ENCODE measurements around the gene SPINT4. TPM values are rescaled to one million over a fixed set of nuclear protein-coding genes. Genes with fewer than 3 reads are reported as not detected.

Gene SPINT4
- total RNA-seq, 2 donors from 2014 or later: not detected

DNA sequence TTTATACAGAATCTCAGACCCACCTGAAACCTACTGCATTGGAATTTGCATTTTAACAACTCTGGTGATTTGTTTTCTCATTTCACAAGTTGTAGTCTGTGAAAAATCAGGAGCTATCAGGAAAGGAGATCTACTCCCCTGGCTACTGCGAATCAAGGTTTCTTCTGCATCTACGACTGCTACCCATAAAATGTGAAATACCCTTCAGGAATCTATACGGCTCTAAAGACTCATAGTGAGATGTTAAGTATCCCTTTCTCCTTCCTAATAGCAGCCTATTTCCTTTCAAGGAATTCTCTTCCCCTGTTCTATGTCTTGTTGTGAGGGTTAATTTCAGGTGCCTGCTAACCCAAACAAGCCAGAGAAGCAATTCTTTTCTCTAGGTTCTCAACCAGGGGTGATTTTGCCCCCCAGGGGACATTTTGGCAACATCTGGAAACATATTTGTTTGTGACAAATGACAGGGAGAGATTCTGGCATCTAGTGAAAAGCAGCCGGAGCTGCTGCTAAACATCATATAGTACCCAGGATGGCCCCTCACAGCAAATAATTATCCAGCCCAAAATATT is 43.2 kb downstream of the SPINT4 start:
- Mint-ChIP-seq H3K4me3 (peak overlapping the region; percentile 27), H3K4me1 (peaks cover 27% of the 10 kb centered on the region)
- WGBS, 2 experiments (ENCODE audit: insufficient coverage in 1 of 2, insufficient read length in 1 of 2): 31 to 50% methylated on average over 1 to 4 of the region's 4 CpGs

GRCh38 chr20:45765980-45766379 is 43.8 kb downstream of the SPINT4 start:
- peaks cover 15% of the 10 kb centered on the region for H3K9me3 ChIP-seq (ENCODE audit: control insufficient read depth, low read length)
- H3K27me3 ChIP-seq (ENCODE audit: control insufficient read depth, insufficient read depth, low read length, poor library complexity, severe bottlenecking): no peaks in the 10 kb centered on the region
- no peaks in the 10 kb centered on the region for H3K4me1 ChIP-seq (ENCODE audit: control insufficient read depth, insufficient read depth, low read length)
- DNase-seq: peak; percentile 64
- Mint-ChIP-seq H3K4me3 (no peak overlapping the region), H3K4me1 (peaks cover 31% of the 10 kb centered on the region), H3K27ac (peak overlapping the region; percentile 86), H3K36me3 (ENCODE audit: low read depth) (peaks cover 4% of the 10 kb centered on the region), H3K9me3 (no peaks in the 10 kb centered on the region), H3K27me3 (ENCODE audit: insufficient read depth) (no peaks in the 10 kb centered on the region)
- TF ChIP-seq CTCF (conservative IDR thresholded peaks at IDR 0.05): no peak
- H3K9ac ChIP-seq (ENCODE audit: extremely low read depth, low read length, poor library complexity, severe bottlenecking): no peak overlapping the region
- no peak overlapping the region for H3K4me3 ChIP-seq (ENCODE audit: low read length)
- no peaks in the 10 kb centered on the region for H3K36me3 ChIP-seq (ENCODE audit: control insufficient read depth, insufficient read depth, low read length)
- WGBS, 2 experiments (ENCODE audit: insufficient coverage in 1 of 2, insufficient read length in 1 of 2): 66 to 100% methylated on average over 2 to 3 of the region's 3 CpGs
- H3K27ac ChIP-seq (ENCODE audit: low read depth, low read length): no peak overlapping the region

More for the DNA sequence above, 43.2 kb downstream of the SPINT4 start:
- no peak overlapping the region for H3K9ac ChIP-seq (ENCODE audit: extremely low read depth, low read length, poor library complexity, severe bottlenecking)
- H3K9me3 ChIP-seq (ENCODE audit: control insufficient read depth, low read length): peaks cover 21% of the 10 kb centered on the region
- DNase-seq: peak; percentile 68
- Mint-ChIP-seq H3K27me3 (ENCODE audit: insufficient read depth) (no peaks in the 10 kb centered on the region), H3K27ac (no peak overlapping the region), H3K36me3 (ENCODE audit: low read depth) (peaks cover 9% of the 10 kb centered on the region), H3K9me3 (no peaks in the 10 kb centered on the region)
- H3K27me3 ChIP-seq (ENCODE audit: control insufficient read depth, insufficient read depth, low read length, poor library complexity, severe bottlenecking): no peaks in the 10 kb centered on the region
- H3K4me1 ChIP-seq (ENCODE audit: control insufficient read depth, insufficient read depth, low read length): no peaks in the 10 kb centered on the region
- no peak overlapping the region for H3K27ac ChIP-seq (ENCODE audit: low read depth, low read length)
- TF ChIP-seq CTCF (conservative IDR thresholded peaks at IDR 0.05): no peak
- H3K4me3 ChIP-seq (ENCODE audit: low read length): no peak overlapping the region
- H3K36me3 ChIP-seq (ENCODE audit: control insufficient read depth, insufficient read depth, low read length): no peaks in the 10 kb centered on the region

DNA sequence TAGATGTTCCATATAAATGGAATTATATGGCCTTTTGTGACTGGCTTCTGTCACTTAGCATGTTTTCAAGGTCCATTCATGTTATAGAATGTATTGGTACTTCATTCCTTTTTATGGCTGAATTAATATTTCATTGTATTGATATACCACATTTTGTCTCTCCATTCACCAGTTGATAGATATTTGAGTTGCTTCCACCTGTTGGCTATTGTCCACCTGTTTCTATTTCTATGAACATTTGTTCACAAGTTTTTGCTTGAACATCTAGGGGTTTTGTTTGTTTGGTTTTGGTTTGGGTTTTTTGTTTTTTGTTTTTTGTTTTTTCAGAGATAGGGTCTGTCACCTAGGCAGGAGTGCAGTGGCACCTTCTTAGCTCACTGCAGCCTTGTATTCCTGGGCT is 46.3 kb downstream of the SPINT4 start:
- Mint-ChIP-seq H3K4me3 (no peak overlapping the region), H3K27me3 (ENCODE audit: insufficient read depth) (no peaks in the 10 kb centered on the region), H3K4me1 (peaks cover 36% of the 10 kb centered on the region), H3K9me3 (no peaks in the 10 kb centered on the region), H3K27ac (no peak overlapping the region), H3K36me3 (ENCODE audit: low read depth) (no peaks in the 10 kb centered on the region)
- H3K27me3 ChIP-seq (ENCODE audit: control insufficient read depth, insufficient read depth, low read length, poor library complexity, severe bottlenecking): no peaks in the 10 kb centered on the region
- no peaks in the 10 kb centered on the region for H3K9me3 ChIP-seq (ENCODE audit: control insufficient read depth, low read length)
- DNase-seq: no peak
- no peaks in the 10 kb centered on the region for H3K36me3 ChIP-seq (ENCODE audit: control insufficient read depth, insufficient read depth, low read length)
- no peak for TF ChIP-seq CTCF (conservative IDR thresholded peaks at IDR 0.05)
- no peak overlapping the region for H3K27ac ChIP-seq (ENCODE audit: low read depth, low read length)
- no peak overlapping the region for H3K9ac ChIP-seq (ENCODE audit: extremely low read depth, low read length, poor library complexity, severe bottlenecking)
- no peak overlapping the region for H3K4me3 ChIP-seq (ENCODE audit: low read length)
- peaks cover 2% of the 10 kb centered on the region for H3K4me1 ChIP-seq (ENCODE audit: control insufficient read depth, insufficient read depth, low read length)
